ENCODE data around the gene SETD2. TPM values are rescaled to one million over a fixed set of nuclear protein-coding genes. Genes with fewer than 3 reads are reported as not detected.

Gene SETD2
- total and polyA plus RNA-seq, 9 of the 15 experiments (the other 6 are each of a cell fraction or from before 2014, with no cell fraction given), result 8.2 to 44.0 (median 33.6) TPM

GRCh38 chr3:46974421-46975171 is 189.3 kb downstream of the SETD2 start:
- peaks cover 27% of the 10 kb centered on the region for H4K20me1 ChIP-seq (replicated peaks; ENCODE audit: control insufficient read depth, insufficient read depth, low read length)
- CTCF ChIA-PET (ENCODE audit: low intra/inter-chr PET ratio), result no interaction called here
- TSS peak; percentile 31 for BruUV-seq (replicated peaks)
- H3K9me3 ChIP-seq (replicated peaks; ENCODE audit: control insufficient read depth, insufficient read depth, low read depth, low read length), result no peaks in the 10 kb centered on the region
- intact Hi-C loops (cut with micrococcal nuclease), result loop anchor here (5.0 kb wide), 1 partner anchor 42 kb away; no protein-coding TSS in a partner anchor
- H3K4me3 ChIP-seq, result peak overlapping the region; percentile 68
- H3K27ac ChIP-seq (ENCODE audit: extremely low read depth, low read depth, low read length), result peak overlapping the region; percentile 6; the same call in 2 of the 3 replicates
- H3K4me2 ChIP-seq (ENCODE audit: insufficient read depth, low read length), result peak overlapping the region; percentile 42
- DNase-seq (ENCODE audit: extremely low read depth in 1 of 4, low spot score in 3 of 4), result no peak
- ATAC-seq, result no peak
- H3K36me3 ChIP-seq (ENCODE audit: control insufficient read depth, insufficient read depth, low read length), result peaks cover 38% of the 10 kb centered on the region
- POLR2A ChIA-PET, result interaction anchor here (0.7 to 2.0 kb wide), 6 partner anchors 9 to 1117 kb away, joined by 3 to 8 read pairs (median 4); no protein-coding TSS in a partner anchor
- peaks cover 56 to 70% of the 10 kb centered on the region in 2 experiments for H3K4me1 ChIP-seq (replicated peaks in 1 of 2; ENCODE audit: control insufficient read depth in 2 of 2, insufficient read depth in 2 of 2, low read length in 2 of 2)
- peaks cover 87% of the 10 kb centered on the region for H3K79me2 ChIP-seq (ENCODE audit: control insufficient read depth, insufficient read depth, low read length)
- no peak overlapping the region for H2AFZ ChIP-seq (ENCODE audit: low read depth, low read length)
- 68% methylated on average over 9 of the region's 9 CpGs for WGBS (ENCODE audit: insufficient coverage, low coverage, missing lambda C conversion rate)
- H3K9ac ChIP-seq (ENCODE audit: insufficient read depth in 1 of 2, low read depth in 2 of 2, low read length in 2 of 2), result peak overlapping the region in 1 of 2 experiments; percentile 94; a peak in 3 of 4 replicates
- no peak for FAIRE-seq
- in situ Hi-C loops (cut with MboI), result no loop called here
- H3K27me3 ChIP-seq (ENCODE audit: control insufficient read depth in 2 of 2, insufficient read depth in 2 of 2, low read length in 2 of 2), result no peaks in the 10 kb centered on the region
- peaks cover 19% of the 10 kb centered on the region for H3K9me1 ChIP-seq (ENCODE audit: control insufficient read depth, insufficient read depth, low read length)
- no peak for TF ChIP-seq ZNF253 (CRISPR knock-in tag; conservative IDR thresholded peaks at IDR 0.05)
- TF ChIP-seq EP400 (IDR thresholded peaks at IDR 0.05), result no peak
- 0 out of 2 replicates have a peak, but pooled peaks have one; percentile 18 for TF ChIP-seq ZBTB7A (IDR thresholded peaks at IDR 0.05; ENCODE audit: borderline replicate concordance, control insufficient read depth, low read depth, low read length)
- TF ChIP-seq BMI1 (IDR thresholded peaks at IDR 0.05; ENCODE audit: low read length), result no peak
- TF ChIP-seq SMAD3 (CRISPR knock-in tag; conservative IDR thresholded peaks at IDR 0.05), result no peak
- peak; percentile 35 for TF ChIP-seq CHD1 (IDR thresholded peaks at IDR 0.05; ENCODE audit: low read length)
- peak; percentile 52 for TF ChIP-seq RBFOX2 (IDR thresholded peaks at IDR 0.05; ENCODE audit: low read depth, low read length)
- TF ChIP-seq CBX1 (IDR thresholded peaks at IDR 0.05; ENCODE audit: low read depth), result no peak
- no peak for TF ChIP-seq ZBTB40 (IDR thresholded peaks at IDR 0.05)
- TF ChIP-seq ZBTB40 (CRISPR knock-in tag; IDR thresholded peaks at IDR 0.05), result no peak
- TF ChIP-seq FOXP1 (CRISPR knock-in tag; IDR thresholded peaks at IDR 0.05), result no peak
- TF ChIP-seq TFAM (CRISPR knock-in tag; conservative IDR thresholded peaks at IDR 0.05), result no peak
- no peak for TF ChIP-seq BRF1 (IDR thresholded peaks at IDR 0.05; ENCODE audit: borderline replicate concordance, extremely low read depth, insufficient read length)
- TF ChIP-seq GTF2E2 (tag; IDR thresholded peaks at IDR 0.05), result 0 out of 2 replicates have a peak, but pooled peaks have one; percentile 27
